Astrocyte (in vitro differentiated cells and primary cell): ENCODE results near the gene TANGO6. TPM values are rescaled to one million over a fixed set of nuclear protein-coding genes. Genes with fewer than 3 reads are reported as not detected.

ENCODE experiments used
- DNase-seq: peaks from one replicate; pipeline ENCODE4 v3.0.0-alpha.2; 2010; ENCODE audit warnings: low read depth
- FAIRE-seq: peaks from 2 replicates; lab custom pipeline; 2011; peaks lifted over from hg19 to GRCh38; lab: Jason Lieb, UNC
- H2AFZ ChIP-seq: 2 replicates; pipeline ENCODE4 v1.6.0; 2012; ENCODE audit warnings: low read depth, low read length, inconsistent platforms
- H3K27ac ChIP-seq: 2 replicates; pipeline ENCODE4 v1.5.1; 2011; ENCODE audit warnings: low read depth, low read length, inconsistent platforms
- H3K27me3 ChIP-seq: 2 replicates; pipeline ENCODE4 v1.6.0; 2011; ENCODE audit warnings: low read length, inconsistent platforms; ENCODE audit not compliant: insufficient read depth
- H3K36me3 ChIP-seq: 2 replicates; pipeline ENCODE4 v1.5.1; 2011; ENCODE audit warnings: low read length, inconsistent platforms; ENCODE audit not compliant: insufficient read depth
- H3K4me1 ChIP-seq: 2 replicates; pipeline ENCODE4 v1.5.1; 2011; ENCODE audit warnings: low read length, inconsistent platforms; ENCODE audit not compliant: insufficient read depth
- H3K4me2 ChIP-seq: 2 replicates; pipeline ENCODE4 v1.6.0; 2012; ENCODE audit warnings: low read length, inconsistent platforms
- H3K4me3 ChIP-seq: 2 replicates; pipeline ENCODE4 v1.5.1; 2011; ENCODE audit warnings: low read depth, mild to moderate bottlenecking, low read length, inconsistent platforms; ENCODE audit not compliant: insufficient read depth
- H3K79me2 ChIP-seq: 2 replicates; pipeline ENCODE4 v1.6.0; 2012; ENCODE audit warnings: mild to moderate bottlenecking, low read length, inconsistent platforms; ENCODE audit not compliant: insufficient read depth
- H3K9ac ChIP-seq: 2 replicates; pipeline ENCODE4 v1.6.0; 2012; ENCODE audit warnings: mild to moderate bottlenecking, low read length, inconsistent platforms
- H3K9me3 ChIP-seq: 2 replicates; pipeline ENCODE4 v1.5.1; 2012; ENCODE audit warnings: low read depth, mild to moderate bottlenecking, low read length, inconsistent platforms; ENCODE audit not compliant: insufficient read depth
- H4K20me1 ChIP-seq: 2 replicates; pipeline ENCODE4 v1.6.0; 2012; ENCODE audit warnings: low read length, inconsistent platforms; ENCODE audit not compliant: insufficient read depth
- H3K27ac Mint-ChIP-seq: one replicate; pipeline ENCODE4 v1.8.0; 2021; ENCODE audit warnings: mild to moderate bottlenecking, mixed read lengths; ENCODE audit not compliant: unreplicated experiment
- H3K27me3 Mint-ChIP-seq: one replicate; pipeline ENCODE4 v1.8.0; 2021; ENCODE audit warnings: low read depth, mixed read lengths; ENCODE audit not compliant: unreplicated experiment
- H3K36me3 Mint-ChIP-seq: one replicate; pipeline ENCODE4 v1.8.0; 2021; ENCODE audit warnings: low read depth, mixed read lengths; ENCODE audit not compliant: unreplicated experiment
- H3K4me1 Mint-ChIP-seq: one replicate; pipeline ENCODE4 v1.8.0; 2021; ENCODE audit warnings: low read depth, mixed read lengths; ENCODE audit not compliant: unreplicated experiment
- H3K4me3 Mint-ChIP-seq: one replicate; pipeline ENCODE4 v1.8.0; 2021; ENCODE audit warnings: mild to moderate bottlenecking, moderate library complexity, mixed read lengths; ENCODE audit not compliant: unreplicated experiment
- H3K9me3 Mint-ChIP-seq: one replicate; pipeline ENCODE4 v1.8.0; 2021; ENCODE audit warnings: mild to moderate bottlenecking, mixed read lengths; ENCODE audit not compliant: unreplicated experiment
- EZH2 ChIP-seq: IDR thresholded peaks from 2 replicates; pipeline ENCODE4 v1.6.1; 2012; ENCODE audit warnings: mild to moderate bottlenecking, low read length, inconsistent platforms; ENCODE audit not compliant: insufficient read depth
- total RNA-seq: library from RNA; stranded (reverse); gene quantifications from 2 replicates; pipeline ENCODE4 v1.2.1, GENCODE V29; 2021
- TF ChIP-seq, protein P1 (sequence below): IDR thresholded peaks from 2 replicates; pipeline ENCODE4 v1.5.1; 2011; ENCODE audit warnings: low read depth, mild to moderate bottlenecking, inconsistent platforms, low read length, moderate library complexity; ENCODE audit not compliant: insufficient read depth

The TANGO6 gene
- total RNA-seq, 1 donor from 2014 or later: 15.8 TPM

GRCh38 chr16:68923116-68923515 lies 79.8 kb downstream of the TANGO6 start:
- H3K9me3 ChIP-seq: no peaks in the 10 kb centered on the region
- no peak overlapping the region for H3K9ac ChIP-seq
- H3K9me3 Mint-ChIP-seq: no peaks in the 10 kb centered on the region
- H3K27ac Mint-ChIP-seq: no peak overlapping the region
- no peak overlapping the region for H3K4me2 ChIP-seq
- FAIRE-seq (no peak), DNase-seq (no peak)
- H3K4me3 Mint-ChIP-seq: no peak overlapping the region
- H3K4me3 ChIP-seq: no peak overlapping the region
- no peaks in the 10 kb centered on the region for H4K20me1 ChIP-seq
- H3K27me3 Mint-ChIP-seq: no peaks in the 10 kb centered on the region
- peaks cover 3% of the 10 kb centered on the region for H3K4me1 ChIP-seq
- H2AFZ ChIP-seq: no peak overlapping the region
- no peaks in the 10 kb centered on the region for H3K4me1 Mint-ChIP-seq
- peaks cover 17% of the 10 kb centered on the region for H3K36me3 ChIP-seq
- peaks cover 17% of the 10 kb centered on the region for H3K36me3 Mint-ChIP-seq
- H3K27ac ChIP-seq: no peak overlapping the region
- no peaks in the 10 kb centered on the region for H3K79me2 ChIP-seq
- no peak for TF ChIP-seq EZH2
- TF ChIP-seq, protein P1, sequence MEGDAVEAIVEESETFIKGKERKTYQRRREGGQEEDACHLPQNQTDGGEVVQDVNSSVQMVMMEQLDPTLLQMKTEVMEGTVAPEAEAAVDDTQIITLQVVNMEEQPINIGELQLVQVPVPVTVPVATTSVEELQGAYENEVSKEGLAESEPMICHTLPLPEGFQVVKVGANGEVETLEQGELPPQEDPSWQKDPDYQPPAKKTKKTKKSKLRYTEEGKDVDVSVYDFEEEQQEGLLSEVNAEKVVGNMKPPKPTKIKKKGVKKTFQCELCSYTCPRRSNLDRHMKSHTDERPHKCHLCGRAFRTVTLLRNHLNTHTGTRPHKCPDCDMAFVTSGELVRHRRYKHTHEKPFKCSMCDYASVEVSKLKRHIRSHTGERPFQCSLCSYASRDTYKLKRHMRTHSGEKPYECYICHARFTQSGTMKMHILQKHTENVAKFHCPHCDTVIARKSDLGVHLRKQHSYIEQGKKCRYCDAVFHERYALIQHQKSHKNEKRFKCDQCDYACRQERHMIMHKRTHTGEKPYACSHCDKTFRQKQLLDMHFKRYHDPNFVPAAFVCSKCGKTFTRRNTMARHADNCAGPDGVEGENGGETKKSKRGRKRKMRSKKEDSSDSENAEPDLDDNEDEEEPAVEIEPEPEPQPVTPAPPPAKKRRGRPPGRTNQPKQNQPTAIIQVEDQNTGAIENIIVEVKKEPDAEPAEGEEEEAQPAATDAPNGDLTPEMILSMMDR: no peak
- H3K27me3 ChIP-seq: no peaks in the 10 kb centered on the region

DNA sequence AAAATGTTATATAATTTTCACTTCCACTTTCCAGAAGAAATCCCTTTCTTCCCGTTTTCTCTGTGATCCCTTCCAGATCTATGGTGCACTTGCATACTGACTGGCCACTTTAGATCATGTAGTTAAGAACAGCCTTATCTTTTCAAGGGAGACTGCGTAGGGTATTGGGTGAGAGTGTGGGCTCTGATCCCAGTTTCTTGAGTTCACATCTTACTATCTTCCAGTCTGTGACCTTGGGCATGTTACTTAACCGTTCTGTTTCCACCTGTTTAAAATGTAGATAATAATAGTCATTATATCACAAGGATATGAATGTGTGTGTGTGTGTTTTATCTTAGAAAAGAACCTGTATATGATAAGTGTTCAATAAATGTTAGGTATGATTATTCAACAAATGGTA lies 83.7 kb downstream of the TANGO6 start:
- H3K9me3 ChIP-seq: no peaks in the 10 kb centered on the region
- no peaks in the 10 kb centered on the region for H3K27me3 ChIP-seq
- H2AFZ ChIP-seq: no peak overlapping the region
- H3K27ac Mint-ChIP-seq: no peak overlapping the region
- no peaks in the 10 kb centered on the region for H4K20me1 ChIP-seq
- H3K4me3 ChIP-seq: no peak overlapping the region
- no peaks in the 10 kb centered on the region for H3K4me1 Mint-ChIP-seq
- H3K4me2 ChIP-seq: no peak overlapping the region
- H3K4me3 Mint-ChIP-seq: no peak overlapping the region
- FAIRE-seq (no peak), DNase-seq (no peak)
- no peaks in the 10 kb centered on the region for H3K27me3 Mint-ChIP-seq
- peaks cover 19% of the 10 kb centered on the region for H3K36me3 ChIP-seq
- H3K9me3 Mint-ChIP-seq: no peaks in the 10 kb centered on the region
- H3K36me3 Mint-ChIP-seq: peaks cover 19% of the 10 kb centered on the region
- H3K4me1 ChIP-seq: no peaks in the 10 kb centered on the region
- TF ChIP-seq EZH2: no peak
- TF ChIP-seq, protein P1: no peak
- H3K27ac ChIP-seq: no peak overlapping the region
- H3K79me2 ChIP-seq: no peaks in the 10 kb centered on the region
- H3K9ac ChIP-seq: no peak overlapping the region

- no peak overlapping the region for H3K27ac Mint-ChIP-seq
- no peak overlapping the region for H3K4me3 Mint-ChIP-seq
- no peak overlapping the region for H3K27ac ChIP-seq
- H3K36me3 Mint-ChIP-seq: peaks cover 25% of the 10 kb centered on the region
- no peak for TF ChIP-seq EZH2
- TF ChIP-seq, protein P1: no peak
- no peak overlapping the region for H2AFZ ChIP-seq
- no peaks in the 10 kb centered on the region for H3K27me3 Mint-ChIP-seq
- no peak overlapping the region for H3K9ac ChIP-seq
- no peaks in the 10 kb centered on the region for H3K9me3 ChIP-seq
- H3K4me1 ChIP-seq: no peaks in the 10 kb centered on the region
- no peaks in the 10 kb centered on the region for H4K20me1 ChIP-seq
- FAIRE-seq: no peak
- H3K27me3 ChIP-seq: no peaks in the 10 kb centered on the region
- no peaks in the 10 kb centered on the region for H3K9me3 Mint-ChIP-seq
- H3K36me3 ChIP-seq: peaks cover 25% of the 10 kb centered on the region
- no peak overlapping the region for H3K4me3 ChIP-seq
- H3K4me2 ChIP-seq: no peak overlapping the region
- H3K4me1 Mint-ChIP-seq: peaks cover 4% of the 10 kb centered on the region
- H3K79me2 ChIP-seq: no peaks in the 10 kb centered on the region
- DNase-seq: no peak
Measured at GRCh38 chr16:68931196-68931595, 87.9 kb downstream of the TANGO6 start.
